Gastrocnemius medialis (tissue), 4 donors: ENCODE data around the gene INPP5F.

Source experiments
- POLR2A ChIP-seq, 2 donors: fragments of 450-650 bp; IDR thresholded peaks; one replicate each; pipeline ENCODE4 v1.6.1; 2017; ENCODE audit warnings: antibody characterized with exemption in 2 of 2, mild to moderate bottlenecking in 2 of 2, moderate library complexity in 2 of 2
- TF ChIP-seq, protein P1 (sequence below), 5 experiments: fragments of 450-650 bp in 3 of 5; fragments of 200-600 bp in 2 of 5; sonication (generic) in 2 of 5; IDR thresholded peaks in 4 of 5; conservative IDR thresholded peaks in 1 of 5; 1 replicate in 4 of 5; 2 replicates in 1 of 5; pipeline ENCODE4 v1.5.1; 2016 to 2019; ENCODE audit warnings: antibody characterized with exemption in 5 of 5, mild to moderate bottlenecking in 3 of 5, moderate library complexity in 3 of 5

DNA sequence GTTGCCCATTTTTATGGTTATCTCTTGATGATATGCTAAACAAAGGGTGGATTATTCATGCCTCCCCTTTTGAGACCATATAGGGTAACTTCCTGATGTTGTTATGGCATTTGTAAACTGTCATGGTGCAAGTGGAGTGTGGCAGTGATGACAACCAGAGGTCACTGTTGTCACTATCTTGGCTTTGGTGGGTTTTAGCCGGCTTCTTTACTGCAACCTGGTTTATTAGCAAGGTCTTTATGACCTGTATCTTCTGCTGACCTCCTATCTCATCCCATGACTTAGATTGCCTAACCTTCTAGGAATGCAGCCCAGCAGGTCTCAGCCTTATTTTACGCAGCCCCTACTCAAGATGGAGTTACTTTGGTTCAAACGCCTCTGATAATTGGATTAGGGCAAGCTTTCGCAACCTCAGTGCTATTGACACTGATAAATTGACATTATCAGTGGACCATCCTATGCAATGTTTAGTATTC is 37.8 kb upstream of the INPP5F start:
- TF ChIP-seq POLR2A (IDR thresholded peaks at IDR 0.05), result no peak
- TF ChIP-seq, protein P1, sequence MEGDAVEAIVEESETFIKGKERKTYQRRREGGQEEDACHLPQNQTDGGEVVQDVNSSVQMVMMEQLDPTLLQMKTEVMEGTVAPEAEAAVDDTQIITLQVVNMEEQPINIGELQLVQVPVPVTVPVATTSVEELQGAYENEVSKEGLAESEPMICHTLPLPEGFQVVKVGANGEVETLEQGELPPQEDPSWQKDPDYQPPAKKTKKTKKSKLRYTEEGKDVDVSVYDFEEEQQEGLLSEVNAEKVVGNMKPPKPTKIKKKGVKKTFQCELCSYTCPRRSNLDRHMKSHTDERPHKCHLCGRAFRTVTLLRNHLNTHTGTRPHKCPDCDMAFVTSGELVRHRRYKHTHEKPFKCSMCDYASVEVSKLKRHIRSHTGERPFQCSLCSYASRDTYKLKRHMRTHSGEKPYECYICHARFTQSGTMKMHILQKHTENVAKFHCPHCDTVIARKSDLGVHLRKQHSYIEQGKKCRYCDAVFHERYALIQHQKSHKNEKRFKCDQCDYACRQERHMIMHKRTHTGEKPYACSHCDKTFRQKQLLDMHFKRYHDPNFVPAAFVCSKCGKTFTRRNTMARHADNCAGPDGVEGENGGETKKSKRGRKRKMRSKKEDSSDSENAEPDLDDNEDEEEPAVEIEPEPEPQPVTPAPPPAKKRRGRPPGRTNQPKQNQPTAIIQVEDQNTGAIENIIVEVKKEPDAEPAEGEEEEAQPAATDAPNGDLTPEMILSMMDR (IDR thresholded peaks at IDR 0.05 in 4 of 5, conservative IDR thresholded peaks at IDR 0.05 in 1 of 5), result no peak
